ENCODE results near the gene LHFPL6. TPM values are rescaled to one million over a fixed set of nuclear protein-coding genes. Genes with fewer than 3 reads are reported as not detected.

Gene LHFPL6
- total and polyA plus RNA-seq, 11 donors = 34.4 to 74.4 (median 53.2) TPM

DNA sequence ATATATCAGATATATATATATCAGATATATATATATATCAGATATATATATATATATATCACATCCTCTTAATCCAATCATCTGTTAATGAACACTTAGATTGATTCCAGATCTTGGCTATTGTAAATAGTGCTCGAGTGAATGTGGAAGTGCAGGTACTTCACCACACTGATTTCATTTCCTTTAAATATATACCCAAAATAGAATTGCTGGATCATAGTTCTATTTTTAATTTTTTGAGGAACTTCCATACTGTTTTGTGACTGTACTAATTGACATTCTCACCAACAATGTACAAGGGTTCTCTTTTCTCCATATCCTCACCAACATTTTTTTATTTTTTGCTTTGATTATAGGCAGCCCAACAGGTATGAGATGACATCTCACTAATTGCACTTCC lies 287.2 kb downstream of the LHFPL6 start:
- WGBS, 4 donors = 18 to 26% (median 19%) methylated on average over 1 of the region's 1 CpG
- H3K36me3 ChIP-seq = no peaks in the 10 kb centered on the region
- no peak overlapping the region for H3K4me3 ChIP-seq
- no peaks in the 10 kb centered on the region for H3K9me3 ChIP-seq
- DNase-seq (no peak), ATAC-seq (no peak)
- H3K27me3 ChIP-seq = no peaks in the 10 kb centered on the region
- no peak overlapping the region for H3K27ac ChIP-seq
- peaks cover 0 to 49% (median 24%) of the 10 kb centered on the region in 12 donors for H3K4me1 ChIP-seq
- TF ChIP-seq POLR2A (IDR thresholded peaks at IDR 0.05) (no peak), CTCF (IDR thresholded peaks at IDR 0.05) (no peak)
- intact Hi-C loops (cut with DNase I) = no loop called here

DNA sequence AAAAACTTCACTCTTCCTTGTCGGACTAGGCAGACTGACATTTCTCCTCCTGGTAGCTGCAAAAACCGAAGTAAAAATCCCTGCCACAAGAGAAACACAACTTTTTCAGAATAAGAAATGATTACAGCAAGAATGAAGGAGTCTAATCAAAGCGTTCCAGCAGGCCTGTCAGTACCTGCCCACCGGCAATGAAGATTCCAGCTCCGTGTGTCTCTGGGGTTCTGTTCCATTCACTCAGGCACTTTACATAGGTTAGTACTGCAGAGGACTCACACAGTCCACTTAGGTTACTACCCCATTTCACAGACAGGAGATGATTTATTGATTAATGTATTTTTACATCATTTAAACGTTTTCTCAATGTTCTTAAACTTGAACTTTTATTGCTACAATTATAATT lies 289.3 kb downstream of the LHFPL6 start:
- Histone ChIP-seq H3K9me3 (no peaks in the 10 kb centered on the region), H3K4me3 (no peak overlapping the region), H3K4me1 (peaks cover 0 to 43% (median 24%) of the 10 kb centered on the region in 12 donors), H3K27ac (no peak overlapping the region), H3K36me3 (no peaks in the 10 kb centered on the region), H3K27me3 (no peaks in the 10 kb centered on the region)
- WGBS, 4 donors = 87 to 89% (median 88%) methylated on average over 6 of the region's 6 CpGs
- DNase-seq = no peak
- intact Hi-C loops (cut with DNase I) = loop anchor here in 2 of 10 donors (5.0 kb wide), 2 partner anchors 36 to 39 kb away; no protein-coding TSS in a partner anchor
- ATAC-seq = no peak
- TF ChIP-seq POLR2A (IDR thresholded peaks at IDR 0.05) (no peak), CTCF (IDR thresholded peaks at IDR 0.05) (no peak)

DNA sequence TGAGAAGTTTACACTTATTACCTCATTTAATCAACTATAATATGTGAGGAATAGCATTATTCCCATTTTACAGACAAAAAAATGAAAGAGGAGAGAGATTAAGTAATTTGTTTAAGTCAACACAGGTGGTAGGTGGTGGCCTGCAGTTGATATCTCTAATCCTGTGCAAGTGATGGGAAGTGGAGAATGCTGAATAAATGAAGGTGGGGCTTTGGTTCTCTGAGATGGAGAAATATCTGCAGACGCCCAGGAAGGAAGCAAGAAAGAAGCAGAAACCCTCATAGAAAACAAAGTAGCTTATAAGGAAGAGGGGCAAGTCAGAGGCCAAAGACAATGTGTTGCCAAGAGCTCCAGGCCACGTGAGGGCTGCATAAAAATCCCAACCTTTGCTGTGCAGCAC lies 290.4 kb downstream of the LHFPL6 start:
- Histone ChIP-seq H3K9me3 (no peaks in the 10 kb centered on the region), H3K4me1 (peaks cover 0 to 35% (median 21%) of the 10 kb centered on the region in 12 donors), H3K27me3 (no peaks in the 10 kb centered on the region), H3K4me3 (no peak overlapping the region), H3K36me3 (no peaks in the 10 kb centered on the region), H3K27ac (no peak overlapping the region)
- intact Hi-C loops (cut with DNase I) = loop anchor here in 2 of 10 donors (5.0 kb wide), 2 partner anchors 35 to 40 kb away; no protein-coding TSS in a partner anchor
- TF ChIP-seq POLR2A (IDR thresholded peaks at IDR 0.05) (no peak), CTCF (IDR thresholded peaks at IDR 0.05) (no peak)
- WGBS, 4 donors = 66 to 89% (median 86%) methylated on average over 2 of the region's 2 CpGs
- DNase-seq = no peak
- no peak for ATAC-seq

DNA sequence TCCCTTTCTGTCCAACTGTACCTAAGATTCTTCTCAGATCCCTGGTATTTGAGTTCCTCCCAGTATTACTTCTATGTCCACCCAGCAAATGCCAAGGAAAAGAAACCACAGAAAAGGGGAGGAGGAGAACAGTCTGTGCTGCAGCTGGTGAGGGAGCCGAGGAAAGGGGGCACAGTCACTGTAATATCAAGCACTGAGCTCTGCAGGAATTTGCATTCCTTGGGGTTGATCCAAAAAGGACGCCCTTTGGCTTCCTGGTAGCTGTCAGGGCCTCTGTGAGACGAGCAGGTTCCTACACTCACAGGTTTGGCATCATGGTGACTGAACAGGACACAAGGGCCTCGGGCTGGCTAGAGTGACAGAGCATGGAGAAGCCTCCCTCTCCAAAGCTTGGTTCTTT lies 291.4 kb downstream of the LHFPL6 start:
- no peaks in the 10 kb centered on the region for H3K9me3 ChIP-seq
- intact Hi-C loops (cut with DNase I) = loop anchor here in 2 of 10 donors (5.0 kb wide), 2 partner anchors 34 to 41 kb away; no protein-coding TSS in a partner anchor
- TF ChIP-seq CTCF (IDR thresholded peaks at IDR 0.05) = no peak
- no peak for TF ChIP-seq POLR2A (IDR thresholded peaks at IDR 0.05)
- no peak overlapping the region for H3K4me3 ChIP-seq
- WGBS, 4 donors = 33 to 39% (median 35%) methylated on average over 4 of the region's 4 CpGs
- H3K4me1 ChIP-seq = peaks cover 0 to 25% (median 12%) of the 10 kb centered on the region in 12 donors
- H3K27ac ChIP-seq = peak overlapping the region in 2 of 12 donors; percentile 12 to 30
- ATAC-seq = peak; percentile 81 to 93 (median 88)
- peak in 4 of 5 donors; percentile 24 to 49 (median 36) for DNase-seq
- no peaks in the 10 kb centered on the region for H3K27me3 ChIP-seq
- no peaks in the 10 kb centered on the region for H3K36me3 ChIP-seq
